Epithelial cell of prostate (primary cell): Measurements from ENCODE around the gene C19orf12.
A peak's percentile ranks its signal among the peaks of the same experiment; 100 is the strongest.
"Not testable (repeated sequence)": the region's sequence is repeated elsewhere in the genome, so short reads cannot be mapped to it uniquely, and the experiment has no call there.

Experiments
- DNase-seq: peaks from one replicate; pipeline ENCODE4 v3.0.0-alpha.2; 2011; ENCODE audit warnings: low read depth, low spot score
- H3K27ac ChIP-seq: fragments of 450-650 bp; 2 replicates; pipeline ENCODE4 v1.5.1; 2017; ENCODE audit warnings: mild to moderate bottlenecking

The C19orf12 gene

GRCh38 chr19:29679598-29680210, 35.4 kb downstream of the C19orf12 start:
- H3K27ac ChIP-seq = no peak overlapping the region
- no peak for DNase-seq

- H3K27ac ChIP-seq = no peak overlapping the region
- no peak for DNase-seq
Measured at GRCh38 chr19:29678484-29679106, 36.5 kb downstream of the C19orf12 start.

GRCh38 chr19:29677001-29677817, 37.9 kb downstream of the C19orf12 start:
- H3K27ac ChIP-seq = no peak overlapping the region
- DNase-seq = no peak

- no peak for DNase-seq
- no peak overlapping the region for H3K27ac ChIP-seq
Measured at GRCh38 chr19:29676586-29676985, 38.5 kb downstream of the C19orf12 start.

- no peak for DNase-seq
- H3K27ac ChIP-seq = no peak overlapping the region
Measured at GRCh38 chr19:29675650-29676186, 39.3 kb downstream of the C19orf12 start.

GRCh38 chr19:29675120-29675649, 39.9 kb downstream of the C19orf12 start:
- H3K27ac ChIP-seq = no peak overlapping the region
- DNase-seq = no peak

- no peak overlapping the region for H3K27ac ChIP-seq
- DNase-seq = no peak
Measured at GRCh38 chr19:29674374-29675119, 40.5 kb downstream of the C19orf12 start.

- DNase-seq = no peak
- no peak overlapping the region for H3K27ac ChIP-seq
Measured at GRCh38 chr19:29673451-29674371, 41.4 kb downstream of the C19orf12 start.

- H3K27ac ChIP-seq = no peak overlapping the region
- no peak for DNase-seq
Measured at GRCh38 chr19:29672933-29673336, 42.1 kb downstream of the C19orf12 start.

GRCh38 chr19:29672319-29672932, 42.6 kb downstream of the C19orf12 start:
- DNase-seq = no peak
- peak overlapping the region; percentile 4 for H3K27ac ChIP-seq

- peak; percentile 45 for DNase-seq
- H3K27ac ChIP-seq = peak overlapping the region; percentile 4
Measured at GRCh38 chr19:29671393-29672160, 43.5 kb downstream of the C19orf12 start.

- H3K27ac ChIP-seq = peak overlapping the region; percentile 4
Measured at GRCh38 chr19:29671026-29671392, 44.1 kb downstream of the C19orf12 start.

GRCh38 chr19:29670255-29670654, 44.8 kb downstream of the C19orf12 start:
- no peak overlapping the region for H3K27ac ChIP-seq
- DNase-seq = no peak

More at GRCh38 chr19:29671026-29671392, 44.1 kb downstream of the C19orf12 start:
- not testable (repeated sequence) for DNase-seq

GRCh38 chr19:29668746-29669609, 46.1 kb downstream of the C19orf12 start:
- peak overlapping the region; percentile 41 for H3K27ac ChIP-seq
- no peak for DNase-seq

GRCh38 chr19:29667901-29668341, 47.1 kb downstream of the C19orf12 start:
- H3K27ac ChIP-seq = peak overlapping the region; percentile 41
- DNase-seq = no peak

- no peak overlapping the region for H3K27ac ChIP-seq
- DNase-seq = no peak
Measured at GRCh38 chr19:29667387-29667783, 47.7 kb downstream of the C19orf12 start.
